SK-N-MC (cell line): ENCODE data around the gene C5orf63.

ENCODE experiments used
- EZH2 ChIP-seq: fragments of 200-600 bp; sonication (generic); IDR thresholded peaks from one replicate; pipeline ENCODE4 v1.6.1; 2017; ENCODE audit warnings: antibody characterized with exemption
- POLR2AphosphoS5 ChIP-seq: IDR thresholded peaks from 2 replicates; pipeline ENCODE4 v1.6.1; 2012; ENCODE audit warnings: mild to moderate bottlenecking, low read depth, low read length, borderline replicate concordance

DNA sequence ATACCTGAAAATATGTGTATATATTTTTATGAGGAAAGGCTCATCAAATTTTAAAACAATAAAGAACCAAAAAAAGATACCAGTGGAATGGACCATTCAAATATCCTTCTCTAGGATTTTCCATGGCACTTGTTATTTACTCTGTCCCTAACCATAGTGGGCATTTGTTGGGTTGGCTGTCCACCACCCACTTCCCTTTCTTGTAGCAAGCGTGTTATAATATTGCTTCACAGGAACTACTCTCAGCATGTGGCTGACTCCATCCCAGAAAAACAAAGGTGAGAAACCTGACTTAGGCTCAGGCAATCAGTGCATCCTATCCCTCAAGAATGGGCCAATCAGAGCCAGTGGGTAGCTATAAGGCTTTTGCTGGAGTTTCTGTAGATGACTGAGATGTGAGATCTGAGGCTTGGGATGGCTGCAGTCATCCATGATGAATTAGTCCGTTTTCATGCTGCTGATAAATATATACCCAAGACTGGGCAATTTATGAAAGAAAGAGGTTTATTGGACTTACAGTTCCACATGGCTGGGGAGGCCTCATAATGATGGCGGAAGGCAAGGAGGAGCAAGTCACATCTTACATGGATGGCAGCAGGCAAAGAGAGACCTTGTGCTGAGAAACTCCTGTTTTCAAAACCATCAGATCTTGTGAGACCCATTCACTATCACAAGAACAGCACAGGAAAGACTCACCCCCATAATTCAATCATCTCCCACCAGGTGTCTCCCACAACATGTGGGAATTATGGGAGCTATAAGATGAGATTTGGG, 17.2 kb downstream of the C5orf63 start:
- TF ChIP-seq POLR2AphosphoS5 (no peak), EZH2 (no peak)
